Hematopoietic multipotent progenitor cell treated with erythropoietin and hydrocortisone succinate and interleukin-3 and kit ligand, for 4 days (in vitro differentiated cells): ENCODE results near the gene SPDYE8.
"Not testable (repeated sequence)": the region's sequence is repeated elsewhere in the genome, so short reads cannot be mapped to it uniquely, and the experiment has no call there.

Experiments
- DNase-seq: peaks from one replicate; pipeline ENCODE4 v3.0.0-alpha.2; 2015

Gene SPDYE8

GRCh38 chr7:73029666-73030065 is at the start of gene SPDYE8:
SPDYE8 (minus strand) TSS chr7:73029766; CDS start chr7:73027966, 1,800 bp downstream.
- DNase-seq = not testable (repeated sequence)

GRCh38 chr7:73057811-73058210 is 28.2 kb upstream of the SPDYE8 start, which contains the start of gene SPDYE11:
SPDYE11 (minus strand) TSS chr7:73057911; CDS start chr7:73056111, 1,800 bp downstream.
- not testable (repeated sequence) for DNase-seq

GRCh38 chr7:73006491-73006890 is 23.1 kb downstream of the SPDYE8 start:
- DNase-seq = not testable (repeated sequence)

- peak; percentile 97 for DNase-seq
Observed at GRCh38 chr7:73005693-73006447, 23.7 kb downstream of the SPDYE8 start.

GRCh38 chr7:73005356-73005692 is 24.2 kb downstream of the SPDYE8 start:
- not testable (repeated sequence) for DNase-seq

- DNase-seq = not testable (repeated sequence)
Observed at GRCh38 chr7:72997887-72998468, 31.6 kb downstream of the SPDYE8 start.

GRCh38 chr7:72997447-72997846 is 32.1 kb downstream of the SPDYE8 start:
- DNase-seq = not testable (repeated sequence)

- DNase-seq = not testable (repeated sequence)
Observed at GRCh38 chr7:72995484-72995883, 34.1 kb downstream of the SPDYE8 start.

- DNase-seq = not testable (repeated sequence)
Observed at GRCh38 chr7:72990146-72990913, 39.2 kb downstream of the SPDYE8 start.

- not testable (repeated sequence) for DNase-seq
Observed at GRCh38 chr7:72982084-72982483, 47.5 kb downstream of the SPDYE8 start.

GRCh38 chr7:72980382-72980781 is 49.2 kb downstream of the SPDYE8 start:
- DNase-seq = not testable (repeated sequence)

GRCh38 chr7:72976434-72976833 is 53.1 kb downstream of the SPDYE8 start:
- not testable (repeated sequence) for DNase-seq

- not testable (repeated sequence) for DNase-seq
Observed at GRCh38 chr7:72975656-72976286, 53.8 kb downstream of the SPDYE8 start.

GRCh38 chr7:72974781-72975180 is 54.8 kb downstream of the SPDYE8 start:
- not testable (repeated sequence) for DNase-seq

- DNase-seq = not testable (repeated sequence)
Observed at GRCh38 chr7:72971505-72971904, 58.1 kb downstream of the SPDYE8 start.
